Type B pancreatic cell (in vitro differentiated cells): ENCODE measurements around the gene DCLRE1B. TPM values are rescaled to one million over a fixed set of nuclear protein-coding genes. Genes with fewer than 3 reads are reported as not detected.

ENCODE experiments used
- DNase-seq: peaks from one replicate; pipeline ENCODE4 v3.0.0; 2021; ENCODE audit warnings: mixed read lengths; ENCODE audit not compliant: unreplicated experiment; ENCODE audit errors: extremely low spot score
- H3K27ac Mint-ChIP-seq: 2 replicates; pipeline ENCODE4 v1.8.0; 2021; ENCODE audit warnings: mild to moderate bottlenecking, mixed read lengths
- H3K27me3 Mint-ChIP-seq: 2 replicates; pipeline ENCODE4 v1.8.0; 2021; ENCODE audit warnings: mixed read lengths
- H3K36me3 Mint-ChIP-seq: 2 replicates; pipeline ENCODE4 v1.8.0; 2021; ENCODE audit warnings: mixed read lengths
- H3K4me1 Mint-ChIP-seq: one replicate; pipeline ENCODE4 v1.8.0; 2021; ENCODE audit warnings: mixed read lengths; ENCODE audit not compliant: unreplicated experiment
- H3K4me3 Mint-ChIP-seq: 2 replicates; pipeline ENCODE4 v1.8.0; 2021; ENCODE audit warnings: mild to moderate bottlenecking, mixed read lengths
- H3K9me3 Mint-ChIP-seq: 2 replicates; pipeline ENCODE4 v1.8.0; 2021; ENCODE audit warnings: mixed read lengths
- CTCF ChIP-seq: fragments of 200-600 bp; sonication (generic); conservative IDR thresholded peaks from 2 replicates; pipeline ENCODE4 v1.5.0; 2021; ENCODE audit warnings: antibody characterized with exemption, mild to moderate bottlenecking
- total RNA-seq: library from RNA; stranded (reverse); gene quantifications from 2 replicates; pipeline ENCODE4 v1.2.1, GENCODE V29; 2021; ENCODE audit warnings: low replicate concordance

Gene DCLRE1B
- total RNA-seq, 1 donor from 2014 or later, result 16.0 TPM

- no peaks in the 10 kb centered on the region for H3K27me3 Mint-ChIP-seq
- H3K4me3 Mint-ChIP-seq, result no peak overlapping the region
- H3K27ac Mint-ChIP-seq, result no peak overlapping the region
- DNase-seq, result no peak
- H3K9me3 Mint-ChIP-seq, result no peaks in the 10 kb centered on the region
- peaks cover 24% of the 10 kb centered on the region for H3K36me3 Mint-ChIP-seq
- no peak for TF ChIP-seq CTCF
- H3K4me1 Mint-ChIP-seq, result no peaks in the 10 kb centered on the region
Measured at GRCh38 chr1:113898241-113898814, 6.8 kb upstream of the DCLRE1B start.

- Mint-ChIP-seq H3K27me3 (no peaks in the 10 kb centered on the region), H3K4me1 (no peaks in the 10 kb centered on the region), H3K4me3 (no peak overlapping the region), H3K36me3 (peaks cover 24% of the 10 kb centered on the region), H3K27ac (no peak overlapping the region), H3K9me3 (no peaks in the 10 kb centered on the region)
- no peak for DNase-seq
- no peak for TF ChIP-seq CTCF
Measured at GRCh38 chr1:113899111-113899510, 6.0 kb upstream of the DCLRE1B start.

- peaks cover 3% of the 10 kb centered on the region for H3K4me1 Mint-ChIP-seq
- H3K27me3 Mint-ChIP-seq, result no peaks in the 10 kb centered on the region
- H3K9me3 Mint-ChIP-seq, result no peaks in the 10 kb centered on the region
- H3K36me3 Mint-ChIP-seq, result peaks cover 14% of the 10 kb centered on the region
- TF ChIP-seq CTCF, result no peak
- no peak overlapping the region for H3K27ac Mint-ChIP-seq
- DNase-seq, result no peak
- H3K4me3 Mint-ChIP-seq, result no peak overlapping the region
Measured at GRCh38 chr1:113901191-113901590, 3.9 kb upstream of the DCLRE1B start.

- peak overlapping the region; percentile 98 for H3K4me3 Mint-ChIP-seq
- H3K36me3 Mint-ChIP-seq, result peaks cover 13% of the 10 kb centered on the region
- H3K9me3 Mint-ChIP-seq, result no peaks in the 10 kb centered on the region
- no peak for TF ChIP-seq CTCF
- no peaks in the 10 kb centered on the region for H3K27me3 Mint-ChIP-seq
- H3K27ac Mint-ChIP-seq, result peak overlapping the region; percentile 98
- peaks cover 3% of the 10 kb centered on the region for H3K4me1 Mint-ChIP-seq
- no peak for DNase-seq
Measured at GRCh38 chr1:113903501-113904292, 1.4 kb upstream of the DCLRE1B start.

GRCh38 chr1:113904293-113904673 is 843 bp upstream of the DCLRE1B start:
- no peak for DNase-seq
- no peaks in the 10 kb centered on the region for H3K27me3 Mint-ChIP-seq
- H3K27ac Mint-ChIP-seq, result peak overlapping the region; percentile 98
- H3K9me3 Mint-ChIP-seq, result no peaks in the 10 kb centered on the region
- H3K4me1 Mint-ChIP-seq, result peaks cover 3% of the 10 kb centered on the region
- no peak for TF ChIP-seq CTCF
- H3K36me3 Mint-ChIP-seq, result peaks cover 13% of the 10 kb centered on the region
- H3K4me3 Mint-ChIP-seq, result peak overlapping the region; percentile 98
